Right lobe of liver (tissue), 6 donors: ENCODE measurements around the gene TATDN3. TPM values are rescaled to one million over a fixed set of nuclear protein-coding genes. Genes with fewer than 3 reads are reported as not detected.
"Not testable (repeated sequence)": the region's sequence is repeated elsewhere in the genome, so short reads cannot be mapped to it uniquely, and the experiment has no call there.

Experiments
- ATAC-seq, 4 donors: fragments of 200-7000 bp; cut with Tn5 transposase; one replicate each; pipeline ENCODE4 v1.9.1; 2020; ENCODE audit warnings: mild to moderate bottlenecking in 4 of 4, moderate library complexity in 4 of 4
- DNase-seq, 3 donors: peaks; one replicate each; pipeline ENCODE4 v3.0.0-alpha.2; 2020
- H3K27ac ChIP-seq, 3 donors: fragments of 200-600 bp; one replicate each; pipeline ENCODE4 v1.8.0; 2022
- H3K27me3 ChIP-seq, 2 donors: fragments of 200-600 bp; one replicate each; pipeline ENCODE4 v1.8.0; 2022
- H3K36me3 ChIP-seq, 4 donors: fragments of 200-600 bp; sonication (generic) in 1 of 4; one replicate each; pipeline versions ENCODE4 v1.5.1 to v1.8.0; 2017 to 2022; ENCODE audit warnings: control low read depth in 1 of 4
- H3K4me1 ChIP-seq, 4 donors: fragments of 200-600 bp; sonication (generic) in 1 of 4; one replicate each; pipeline versions ENCODE4 v1.5.1 to v1.8.0; 2017 to 2022; ENCODE audit warnings: control low read depth in 1 of 4
- H3K4me3 ChIP-seq, 3 donors: fragments of 200-600 bp; one replicate each; pipeline ENCODE4 v1.8.0; 2022
- H3K9me3 ChIP-seq, 4 donors: fragments of 200-600 bp; sonication (generic) in 1 of 4; one replicate each; pipeline versions ENCODE4 v1.5.1 to v1.8.0; 2017 to 2022; ENCODE audit warnings: control low read depth in 1 of 4
- POLR2A ChIP-seq: fragments of 450-650 bp; IDR thresholded peaks from one replicate; pipeline ENCODE4 v1.6.1; 2017; ENCODE audit warnings: antibody characterized with exemption, mild to moderate bottlenecking
- WGBS: methylation state at CpG from one replicate; pipeline ENCODE4 v1.1.6; 2018; ENCODE audit warnings: low coverage, low lambda C conversion rate; ENCODE audit not compliant: insufficient coverage; ENCODE audit errors: missing lambda C conversion rate; 5-methylcytosine and 5-hydroxymethylcytosine counted together
- intact Hi-C, 2 donors: fragments of 100-400 bp; cut with DNase I; formaldehyde crosslinking; loops; one replicate each; pipeline versions ENCODE4 v1.11.2 to v1.14.1; 2022
- total RNA-seq, 6 experiments: library from RNA; depleted of rRNA in 2 of 6; stranded (reverse); fragments of >200 nt in 2 of 6; fragmentation: NEBNext Ultra II Directional in 3 of 6; extraction: Animal tissue kit (Norgen Biotek cat#: 25700) in 3 of 6; gene quantifications; one replicate each; pipeline versions ENCODE4 v1.1.0 to v1.2.4, GENCODE V29; 2016 to 2023
- TF ChIP-seq, protein P1 (sequence below), 4 donors: fragments of 200-600 bp in 3 of 4; fragments of 450-650 bp in 1 of 4; IDR thresholded peaks; one replicate each; pipeline versions ENCODE4 v1.5.1 to v1.8.0; 2016 to 2022; ENCODE audit warnings: antibody characterized with exemption in 4 of 4, mild to moderate bottlenecking in 2 of 4
- donor health status: DM: no; HTN: yes; CAD: no.
- donor health status: DM: no; HTN: no; CAD: no.
- donor health status: DM: no; HTN: no; CAD: no.
- donor health status: DM: no; HTN: yes; CAD: no.
- donor health status: DM: no; HTN: yes; CAD: no.

TATDN3 gene
- total RNA-seq, 6 experiments from 2014 or later = 6.0 to 9.3 (median 6.6) TPM

DNA sequence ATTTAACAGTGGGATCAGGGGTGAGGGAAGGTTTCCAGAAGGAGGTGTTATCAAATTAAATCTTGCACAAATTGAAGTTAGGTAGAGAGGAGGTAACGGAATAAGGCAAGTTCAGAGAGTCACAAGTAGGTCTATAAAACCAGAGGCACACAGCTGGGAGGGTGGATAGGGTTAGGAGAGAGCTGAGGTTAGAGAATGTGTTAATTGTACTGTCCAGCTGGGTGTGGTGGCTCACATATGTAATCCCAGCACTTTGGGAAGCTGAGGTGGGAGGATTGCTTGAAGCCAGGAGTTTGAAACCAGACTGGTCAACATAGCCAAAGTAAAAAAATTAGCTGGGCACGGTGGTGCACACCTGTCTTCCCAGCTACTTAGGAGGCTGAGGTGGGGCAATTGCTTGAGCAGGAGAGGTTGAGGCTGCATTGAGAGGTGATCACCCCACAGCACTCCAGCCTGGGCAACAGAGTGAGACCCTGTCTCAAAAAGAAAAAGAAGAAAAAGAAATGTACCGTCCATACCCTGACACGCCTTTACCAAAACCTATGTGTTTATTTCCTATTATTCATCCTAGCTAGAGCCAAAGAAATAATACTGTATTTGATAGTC, 35.6 kb downstream of the TATDN3 start:
- 86% methylated on average over 3 of the region's 4 CpGs for WGBS
- intact Hi-C loops = no loop called here
- ATAC-seq (no peak), DNase-seq (no peak)
- no peaks in the 10 kb centered on the region for H3K36me3 ChIP-seq
- peaks cover 0 to 4% (median 0%) of the 10 kb centered on the region in 4 donors for H3K9me3 ChIP-seq
- H3K4me1 ChIP-seq = no peaks in the 10 kb centered on the region
- no peak overlapping the region for H3K4me3 ChIP-seq
- no peak overlapping the region for H3K27ac ChIP-seq
- TF ChIP-seq POLR2A = no peak
- TF ChIP-seq, protein P1, sequence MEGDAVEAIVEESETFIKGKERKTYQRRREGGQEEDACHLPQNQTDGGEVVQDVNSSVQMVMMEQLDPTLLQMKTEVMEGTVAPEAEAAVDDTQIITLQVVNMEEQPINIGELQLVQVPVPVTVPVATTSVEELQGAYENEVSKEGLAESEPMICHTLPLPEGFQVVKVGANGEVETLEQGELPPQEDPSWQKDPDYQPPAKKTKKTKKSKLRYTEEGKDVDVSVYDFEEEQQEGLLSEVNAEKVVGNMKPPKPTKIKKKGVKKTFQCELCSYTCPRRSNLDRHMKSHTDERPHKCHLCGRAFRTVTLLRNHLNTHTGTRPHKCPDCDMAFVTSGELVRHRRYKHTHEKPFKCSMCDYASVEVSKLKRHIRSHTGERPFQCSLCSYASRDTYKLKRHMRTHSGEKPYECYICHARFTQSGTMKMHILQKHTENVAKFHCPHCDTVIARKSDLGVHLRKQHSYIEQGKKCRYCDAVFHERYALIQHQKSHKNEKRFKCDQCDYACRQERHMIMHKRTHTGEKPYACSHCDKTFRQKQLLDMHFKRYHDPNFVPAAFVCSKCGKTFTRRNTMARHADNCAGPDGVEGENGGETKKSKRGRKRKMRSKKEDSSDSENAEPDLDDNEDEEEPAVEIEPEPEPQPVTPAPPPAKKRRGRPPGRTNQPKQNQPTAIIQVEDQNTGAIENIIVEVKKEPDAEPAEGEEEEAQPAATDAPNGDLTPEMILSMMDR (IDR thresholded peaks at IDR 0.05) = no peak
- no peaks in the 10 kb centered on the region for H3K27me3 ChIP-seq

DNA sequence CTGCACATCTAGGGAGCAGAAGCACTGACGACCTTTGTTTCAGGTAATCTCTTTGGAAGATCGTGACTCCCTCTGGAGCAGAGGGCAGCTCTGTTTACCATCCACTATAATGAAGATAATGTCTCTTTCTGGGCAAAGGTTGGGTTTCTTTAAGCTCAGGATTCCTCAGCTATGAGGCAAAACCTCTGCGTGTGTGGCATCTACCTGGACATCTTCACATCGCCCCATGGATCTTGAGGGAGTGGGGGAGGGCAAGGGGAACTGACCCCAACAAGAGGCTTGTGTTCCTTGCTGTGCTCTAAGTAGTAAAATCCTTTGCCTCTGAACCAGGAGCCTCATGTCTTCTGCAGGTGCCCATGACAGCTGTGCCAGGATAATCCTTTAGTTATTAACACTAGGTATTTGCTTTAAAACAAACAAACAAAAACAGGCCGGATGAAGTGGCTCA, 36.2 kb downstream of the TATDN3 start:
- H3K4me1 ChIP-seq = no peaks in the 10 kb centered on the region
- intact Hi-C loops = no loop called here
- DNase-seq = no peak
- H3K27me3 ChIP-seq = no peaks in the 10 kb centered on the region
- TF ChIP-seq, protein P1 (IDR thresholded peaks at IDR 0.05) = no peak
- no peak for TF ChIP-seq POLR2A
- H3K9me3 ChIP-seq = peaks cover 0 to 4% (median 0%) of the 10 kb centered on the region in 4 donors
- 30% methylated on average over 4 of the region's 5 CpGs for WGBS
- no peak overlapping the region for H3K4me3 ChIP-seq
- ATAC-seq = peak in 2 of 4 donors; percentile 59 to 91
- H3K36me3 ChIP-seq = no peaks in the 10 kb centered on the region
- H3K27ac ChIP-seq = no peak overlapping the region

DNA sequence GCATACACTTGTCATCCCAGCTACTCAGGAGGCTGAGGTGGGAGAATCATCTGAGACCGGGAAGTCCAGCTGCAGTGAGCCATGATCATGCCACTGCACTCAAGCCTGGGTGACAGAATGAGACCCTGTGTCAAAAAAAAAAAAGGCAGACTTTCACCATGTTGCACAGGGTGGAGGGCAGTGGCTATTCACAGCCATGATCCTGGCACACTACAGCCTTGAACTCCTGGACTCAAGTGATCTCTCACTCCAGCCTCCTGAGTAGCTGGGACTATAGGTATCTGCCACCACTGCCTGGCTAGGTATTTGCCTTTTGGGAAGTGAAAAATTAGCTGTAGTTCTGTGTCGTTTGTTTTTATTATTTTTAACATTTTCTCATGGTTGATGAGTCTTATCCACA, 36.7 kb downstream of the TATDN3 start:
- intact Hi-C loops = no loop called here
- no peak for DNase-seq
- Histone ChIP-seq H3K36me3 (no peaks in the 10 kb centered on the region), H3K4me1 (peaks cover 0 to under 1% (median 0%) of the 10 kb centered on the region in 4 donors), H3K27me3 (no peaks in the 10 kb centered on the region), H3K9me3 (peaks cover 0 to 4% (median 0%) of the 10 kb centered on the region in 4 donors), H3K27ac (no peak overlapping the region), H3K4me3 (no peak overlapping the region)
- no peak for TF ChIP-seq POLR2A
- TF ChIP-seq, protein P1 (IDR thresholded peaks at IDR 0.05) = no peak
- ATAC-seq = no peak
- 86% methylated on average over 2 of the region's 2 CpGs for WGBS

DNA sequence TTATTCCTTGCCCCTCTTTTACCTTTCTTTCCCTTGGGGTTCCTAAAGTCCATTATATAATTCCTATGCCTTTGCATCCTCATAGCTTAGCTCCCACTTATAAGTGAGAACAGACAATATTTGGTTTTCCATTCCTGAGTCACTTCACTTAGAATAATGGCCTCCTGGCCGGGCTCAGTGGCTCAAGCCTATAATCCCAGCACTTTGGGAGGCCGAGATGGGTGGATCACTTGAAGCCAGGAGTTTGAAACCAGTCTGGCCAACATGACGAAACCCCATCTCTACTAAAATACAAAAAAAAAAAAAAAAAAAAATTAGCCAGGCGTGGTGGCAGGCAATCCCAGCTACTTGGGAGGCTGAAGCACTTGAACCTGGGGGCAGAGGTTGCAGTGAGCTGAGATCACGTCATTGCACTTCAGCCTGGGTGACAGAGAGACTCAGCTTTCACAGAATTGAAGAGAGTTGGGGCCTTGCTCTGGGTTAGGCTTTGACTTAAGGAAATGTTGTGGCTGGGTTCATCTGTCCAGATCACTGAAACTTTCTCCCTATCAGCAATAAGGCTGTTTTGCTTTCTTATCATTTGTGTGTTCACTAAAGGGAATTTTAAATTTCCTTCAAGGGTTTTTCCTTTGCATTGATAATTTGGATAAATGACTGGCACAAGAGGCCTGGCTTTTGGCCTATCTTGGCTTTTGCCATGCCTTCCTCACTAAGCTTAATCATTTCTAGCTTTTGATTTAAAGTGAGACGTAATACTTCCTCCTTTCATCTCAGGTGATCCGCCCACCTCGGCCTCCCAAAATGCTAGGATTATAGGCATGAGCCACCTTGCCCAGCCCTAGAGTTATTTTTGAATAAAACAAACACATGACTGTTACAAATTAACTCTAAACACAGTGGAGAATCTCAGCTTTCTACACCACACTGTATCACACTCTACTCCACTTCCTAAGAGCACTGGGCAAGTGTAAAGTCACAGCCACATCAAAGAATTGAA, 41.8 kb downstream of the TATDN3 start:
- ATAC-seq (peak; percentile 68 to 96 (median 76)), DNase-seq (peak in 1 of 3 donors; percentile 72)
- H3K9me3 ChIP-seq, H3K4me3 ChIP-seq, H3K4me1 ChIP-seq, intact Hi-C loops, H3K27me3 ChIP-seq, H3K36me3 ChIP-seq: not testable (repeated sequence)
- H3K27ac ChIP-seq = peak overlapping the region in 1 of 3 donors; percentile 19
- 49% methylated on average over 8 of the region's 8 CpGs for WGBS

DNA sequence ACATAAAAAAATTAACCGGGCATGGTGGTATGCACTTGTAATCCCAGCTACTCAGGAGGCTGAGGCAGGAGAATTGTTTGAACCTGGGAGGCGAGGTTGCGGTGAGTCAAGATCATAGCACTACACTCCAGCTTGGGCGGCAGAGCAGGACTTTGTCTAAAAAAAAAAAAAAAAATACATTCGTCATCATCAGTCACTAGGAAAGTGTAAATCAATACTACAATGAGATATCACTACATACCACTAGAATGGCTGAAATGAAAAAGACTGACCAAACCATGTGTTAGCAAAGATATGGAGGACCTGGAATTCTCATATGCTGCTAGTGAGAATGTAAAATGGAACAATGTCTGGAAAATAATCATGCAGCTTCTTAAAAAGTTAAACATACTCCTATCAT, 46.5 kb downstream of the TATDN3 start:
- Histone ChIP-seq H3K9me3 (no peaks in the 10 kb centered on the region), H3K27ac (no peak overlapping the region), H3K4me1 (peaks cover 0 to 7% (median 0%) of the 10 kb centered on the region in 4 donors), H3K27me3 (no peaks in the 10 kb centered on the region), H3K36me3 (no peaks in the 10 kb centered on the region), H3K4me3 (no peak overlapping the region)
- no peak for ATAC-seq
- intact Hi-C loops = no loop called here
- DNase-seq = no peak
- TF ChIP-seq, protein P1 (IDR thresholded peaks at IDR 0.05) = no peak
- no peak for TF ChIP-seq POLR2A
- 82% methylated on average over 5 of the region's 5 CpGs for WGBS

DNA sequence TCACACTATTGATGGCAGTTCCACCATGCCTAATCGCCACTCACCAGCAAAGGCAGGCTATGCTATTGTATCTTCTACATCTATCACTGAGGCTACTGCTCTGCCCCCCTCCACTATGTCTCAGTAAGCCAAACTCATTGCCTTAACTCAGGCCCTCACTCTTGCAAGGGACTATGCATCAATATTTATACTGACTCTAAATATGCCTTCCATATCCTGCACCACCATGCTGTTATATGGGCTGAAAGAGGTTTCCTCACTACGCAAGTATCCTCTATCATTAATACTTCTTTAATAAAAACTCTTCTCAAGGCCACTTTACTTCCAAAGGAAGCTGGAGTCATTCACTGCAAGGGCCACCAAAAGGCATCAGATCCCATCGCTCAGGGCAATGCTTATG, 52.8 kb downstream of the TATDN3 start:
- H3K4me3 ChIP-seq, DNase-seq, H3K4me1 ChIP-seq, H3K27me3 ChIP-seq, intact Hi-C loops, H3K36me3 ChIP-seq, ATAC-seq, H3K9me3 ChIP-seq, H3K27ac ChIP-seq: not testable (repeated sequence)
- 57% methylated on average over 3 of the region's 3 CpGs for WGBS
